ENCODE results near the gene FOXC2. TPM values are rescaled to one million over a fixed set of nuclear protein-coding genes. Genes with fewer than 3 reads are reported as not detected.

Gene FOXC2
- total and polyA plus RNA-seq, 2 donors (not counting 1 experiment from before 2014, with no cell fraction given) = 0.50 to 1.1 TPM

DNA sequence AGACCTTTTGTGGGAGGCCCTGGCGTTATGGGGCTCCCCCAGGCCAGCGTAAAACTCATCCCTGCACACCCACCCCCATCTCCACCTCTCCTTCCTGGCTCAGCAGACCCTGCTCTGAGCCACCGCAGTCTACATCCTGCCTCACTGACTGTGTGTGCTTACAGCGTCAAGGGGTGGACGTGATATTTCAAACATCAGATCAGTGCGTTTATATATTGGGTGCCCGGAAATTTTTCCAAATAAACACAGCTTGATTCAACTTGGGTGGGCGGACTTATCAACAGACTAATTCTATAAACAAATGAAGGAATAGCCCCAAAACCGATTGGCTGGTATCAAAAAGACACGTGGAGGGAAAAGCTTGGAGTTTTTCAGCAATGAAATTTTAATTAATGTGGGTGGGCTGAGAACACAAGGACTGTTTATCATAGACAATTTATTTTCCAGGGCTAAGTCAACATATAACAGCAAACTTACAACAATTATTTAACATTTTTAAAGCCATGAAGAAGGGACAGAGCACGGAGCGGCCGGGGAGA lies 11.5 kb downstream of the FOXC2 start, which contains the start of gene FOXL1:
Gene FOXL1, plus strand, starts transcription at position 489 of the 539 bp plus-strand sequence. CDS start 175 bp downstream, outside the sequence.
- Histone ChIP-seq H3K4me3 (replicated peaks in 1 of 4; ENCODE audit: control extremely low read depth in 1 of 4, insufficient read depth in 1 of 4, low read depth in 3 of 4, low read length in 4 of 4) (peak within 1 kb of the TSS; percentile 62 to 86 (median 78)), H3K79me2 (ENCODE audit: control insufficient read depth, insufficient read depth, low read length) (peaks cover 51% of the 10 kb centered on the region), H3K9ac (ENCODE audit: insufficient read depth, low read length) (peak within 1 kb of the TSS; percentile 83), H3K4me2 (ENCODE audit: extremely low read depth, insufficient read depth, low read length) (peak within 1 kb of the TSS; percentile 93), H3K36me3 (ENCODE audit: control insufficient read depth, insufficient read depth, low read length) (no peaks in the 10 kb centered on the region), H3K27ac (ENCODE audit: insufficient read depth, low read length) (peak within 1 kb of the TSS; percentile 97), H3K9me3 (ENCODE audit: control insufficient read depth, insufficient read depth, low read depth, low read length) (no peaks in the 10 kb centered on the region), H3K27me3 (ENCODE audit: control insufficient read depth, insufficient read depth, low read length) (no peaks in the 10 kb centered on the region), H4K20me1 (ENCODE audit: control insufficient read depth, extremely low read depth, insufficient read depth, low read length) (no peaks in the 10 kb centered on the region), H2AFZ (ENCODE audit: low read length) (peak within 1 kb of the TSS; percentile 28), H3K4me1 (ENCODE audit: control insufficient read depth, extremely low read depth, insufficient read depth, low read length) (peaks cover 15% of the 10 kb centered on the region)
- DNase-seq (ENCODE audit: low read depth in 2 of 2) = peak; percentile 93 to 99
- TF ChIP-seq EZH2 (IDR thresholded peaks at IDR 0.05; ENCODE audit: low read length, missing control alignments) = no peak
- TF ChIP-seq, protein P1, sequence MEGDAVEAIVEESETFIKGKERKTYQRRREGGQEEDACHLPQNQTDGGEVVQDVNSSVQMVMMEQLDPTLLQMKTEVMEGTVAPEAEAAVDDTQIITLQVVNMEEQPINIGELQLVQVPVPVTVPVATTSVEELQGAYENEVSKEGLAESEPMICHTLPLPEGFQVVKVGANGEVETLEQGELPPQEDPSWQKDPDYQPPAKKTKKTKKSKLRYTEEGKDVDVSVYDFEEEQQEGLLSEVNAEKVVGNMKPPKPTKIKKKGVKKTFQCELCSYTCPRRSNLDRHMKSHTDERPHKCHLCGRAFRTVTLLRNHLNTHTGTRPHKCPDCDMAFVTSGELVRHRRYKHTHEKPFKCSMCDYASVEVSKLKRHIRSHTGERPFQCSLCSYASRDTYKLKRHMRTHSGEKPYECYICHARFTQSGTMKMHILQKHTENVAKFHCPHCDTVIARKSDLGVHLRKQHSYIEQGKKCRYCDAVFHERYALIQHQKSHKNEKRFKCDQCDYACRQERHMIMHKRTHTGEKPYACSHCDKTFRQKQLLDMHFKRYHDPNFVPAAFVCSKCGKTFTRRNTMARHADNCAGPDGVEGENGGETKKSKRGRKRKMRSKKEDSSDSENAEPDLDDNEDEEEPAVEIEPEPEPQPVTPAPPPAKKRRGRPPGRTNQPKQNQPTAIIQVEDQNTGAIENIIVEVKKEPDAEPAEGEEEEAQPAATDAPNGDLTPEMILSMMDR (conservative IDR thresholded peaks at IDR 0.05 in 1 of 2, IDR thresholded peaks at IDR 0.05 in 1 of 2; ENCODE audit: low read depth in 1 of 2, low read length in 2 of 2) = no peak

DNA sequence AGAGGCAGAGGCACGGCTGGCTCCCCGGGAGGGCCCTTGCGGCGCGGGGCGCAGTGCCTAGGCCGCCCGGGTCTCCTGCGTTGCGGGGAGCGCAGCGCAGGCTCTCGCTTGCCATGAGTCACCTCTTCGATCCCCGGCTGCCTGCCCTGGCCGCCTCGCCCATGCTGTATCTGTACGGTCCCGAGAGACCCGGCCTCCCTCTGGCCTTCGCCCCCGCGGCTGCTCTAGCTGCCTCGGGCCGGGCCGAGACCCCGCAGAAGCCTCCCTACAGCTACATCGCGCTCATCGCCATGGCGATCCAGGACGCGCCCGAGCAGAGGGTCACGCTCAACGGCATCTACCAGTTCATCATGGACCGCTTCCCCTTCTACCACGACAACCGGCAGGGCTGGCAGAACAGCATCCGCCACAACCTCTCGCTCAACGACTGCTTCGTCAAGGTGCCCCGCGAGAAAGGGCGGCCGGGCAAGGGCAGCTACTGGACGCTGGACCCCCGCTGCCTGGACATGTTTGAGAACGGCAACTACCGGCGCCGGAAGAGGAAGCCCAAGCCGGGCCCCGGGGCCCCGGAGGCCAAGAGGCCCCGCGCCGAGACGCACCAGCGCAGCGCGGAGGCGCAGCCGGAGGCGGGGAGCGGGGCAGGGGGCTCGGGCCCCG lies 12.1 kb downstream of the FOXC2 start:
- H3K79me2 ChIP-seq (ENCODE audit: control insufficient read depth, insufficient read depth, low read length) = peaks cover 53% of the 10 kb centered on the region
- H4K20me1 ChIP-seq (ENCODE audit: control insufficient read depth, extremely low read depth, insufficient read depth, low read length) = no peaks in the 10 kb centered on the region
- H3K9ac ChIP-seq (ENCODE audit: insufficient read depth, low read length) = peak overlapping the region; percentile 83
- peaks cover 15% of the 10 kb centered on the region for H3K4me1 ChIP-seq (ENCODE audit: control insufficient read depth, extremely low read depth, insufficient read depth, low read length)
- H3K9me3 ChIP-seq (ENCODE audit: control insufficient read depth, insufficient read depth, low read depth, low read length) = no peaks in the 10 kb centered on the region
- H3K4me3 ChIP-seq (replicated peaks in 1 of 4; ENCODE audit: control extremely low read depth in 1 of 4, insufficient read depth in 1 of 4, low read depth in 3 of 4, low read length in 4 of 4) = peak overlapping the region; percentile 18 to 76 (median 60)
- peak overlapping the region; percentile 82 for H3K4me2 ChIP-seq (ENCODE audit: extremely low read depth, insufficient read depth, low read length)
- TF ChIP-seq, protein P1 (conservative IDR thresholded peaks at IDR 0.05 in 1 of 2, IDR thresholded peaks at IDR 0.05 in 1 of 2; ENCODE audit: low read depth in 1 of 2, low read length in 2 of 2) = no peak
- TF ChIP-seq EZH2 (IDR thresholded peaks at IDR 0.05; ENCODE audit: low read length, missing control alignments) = no peak
- H3K36me3 ChIP-seq (ENCODE audit: control insufficient read depth, insufficient read depth, low read length) = no peaks in the 10 kb centered on the region
- peak overlapping the region; percentile 28 for H2AFZ ChIP-seq (ENCODE audit: low read length)
- H3K27ac ChIP-seq (ENCODE audit: insufficient read depth, low read length) = peak overlapping the region; percentile 97
- peak in 1 of 2 donors; percentile 83 for DNase-seq (ENCODE audit: low read depth in 2 of 2)
- H3K27me3 ChIP-seq (ENCODE audit: control insufficient read depth, insufficient read depth, low read length) = no peaks in the 10 kb centered on the region

DNA sequence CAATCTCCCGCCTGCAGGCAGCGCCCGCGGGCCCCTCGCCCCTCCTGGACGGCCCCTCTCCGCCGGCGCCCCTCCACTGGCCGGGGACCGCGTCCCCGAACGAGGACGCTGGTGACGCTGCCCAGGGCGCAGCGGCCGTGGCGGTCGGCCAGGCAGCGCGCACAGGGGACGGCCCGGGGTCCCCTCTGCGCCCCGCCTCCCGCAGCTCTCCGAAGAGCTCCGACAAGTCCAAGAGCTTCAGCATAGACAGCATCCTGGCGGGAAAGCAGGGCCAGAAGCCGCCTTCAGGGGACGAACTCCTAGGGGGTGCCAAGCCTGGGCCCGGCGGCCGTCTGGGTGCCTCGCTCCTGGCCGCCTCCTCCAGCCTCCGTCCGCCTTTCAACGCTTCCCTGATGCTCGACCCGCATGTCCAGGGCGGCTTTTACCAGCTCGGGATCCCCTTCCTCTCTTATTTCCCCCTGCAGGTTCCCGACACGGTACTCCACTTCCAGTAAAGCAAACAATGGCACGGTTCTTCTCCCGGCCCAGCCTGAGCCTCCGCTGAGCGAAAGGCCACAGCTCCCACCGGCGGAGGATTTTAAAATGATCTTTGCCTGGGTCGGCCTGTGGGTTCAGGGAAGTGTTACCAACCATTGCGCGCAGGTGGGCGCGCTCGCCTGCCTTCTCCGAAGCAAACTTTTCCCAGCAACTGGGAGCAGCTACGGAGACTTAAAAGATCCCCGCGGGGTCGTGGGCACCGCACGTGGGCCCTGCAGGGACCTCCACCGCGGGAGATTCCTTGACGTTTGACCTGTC lies 12.8 kb downstream of the FOXC2 start:
- H3K27ac ChIP-seq (ENCODE audit: insufficient read depth, low read length) = peak overlapping the region; percentile 97
- H2AFZ ChIP-seq (ENCODE audit: low read length) = no peak overlapping the region
- H4K20me1 ChIP-seq (ENCODE audit: control insufficient read depth, extremely low read depth, insufficient read depth, low read length) = no peaks in the 10 kb centered on the region
- TF ChIP-seq, protein P1 (conservative IDR thresholded peaks at IDR 0.05 in 1 of 2, IDR thresholded peaks at IDR 0.05 in 1 of 2; ENCODE audit: low read depth in 1 of 2, low read length in 2 of 2) = no peak
- no peak for TF ChIP-seq EZH2 (IDR thresholded peaks at IDR 0.05; ENCODE audit: low read length, missing control alignments)
- peaks cover 58% of the 10 kb centered on the region for H3K79me2 ChIP-seq (ENCODE audit: control insufficient read depth, insufficient read depth, low read length)
- peak overlapping the region; percentile 62 to 79 (median 74) for H3K4me3 ChIP-seq (replicated peaks in 1 of 4; ENCODE audit: control extremely low read depth in 1 of 4, insufficient read depth in 1 of 4, low read depth in 3 of 4, low read length in 4 of 4)
- H3K36me3 ChIP-seq (ENCODE audit: control insufficient read depth, insufficient read depth, low read length) = peaks cover 4% of the 10 kb centered on the region
- peak overlapping the region; percentile 93 for H3K4me2 ChIP-seq (ENCODE audit: extremely low read depth, insufficient read depth, low read length)
- peaks cover 22% of the 10 kb centered on the region for H3K4me1 ChIP-seq (ENCODE audit: control insufficient read depth, extremely low read depth, insufficient read depth, low read length)
- peak in 1 of 2 donors; percentile 50 for DNase-seq (ENCODE audit: low read depth in 2 of 2)
- no peaks in the 10 kb centered on the region for H3K27me3 ChIP-seq (ENCODE audit: control insufficient read depth, insufficient read depth, low read length)
- H3K9ac ChIP-seq (ENCODE audit: insufficient read depth, low read length) = peak overlapping the region; percentile 83
- H3K9me3 ChIP-seq (ENCODE audit: control insufficient read depth, insufficient read depth, low read depth, low read length) = no peaks in the 10 kb centered on the region
